Stimulated activated CD8-positive, alpha-beta memory T cell treated with anti-CD3 and anti-CD28 coated beads, Interleukin-15, amount 100 ng/mL, for 1 hour (primary cell): ENCODE data around the gene NPR3.

Experiments
- DNase-seq: peaks from one replicate; pipeline ENCODE4 v3.0.0-alpha.2; 2020; ENCODE audit warnings: low read depth

Gene NPR3

DNA sequence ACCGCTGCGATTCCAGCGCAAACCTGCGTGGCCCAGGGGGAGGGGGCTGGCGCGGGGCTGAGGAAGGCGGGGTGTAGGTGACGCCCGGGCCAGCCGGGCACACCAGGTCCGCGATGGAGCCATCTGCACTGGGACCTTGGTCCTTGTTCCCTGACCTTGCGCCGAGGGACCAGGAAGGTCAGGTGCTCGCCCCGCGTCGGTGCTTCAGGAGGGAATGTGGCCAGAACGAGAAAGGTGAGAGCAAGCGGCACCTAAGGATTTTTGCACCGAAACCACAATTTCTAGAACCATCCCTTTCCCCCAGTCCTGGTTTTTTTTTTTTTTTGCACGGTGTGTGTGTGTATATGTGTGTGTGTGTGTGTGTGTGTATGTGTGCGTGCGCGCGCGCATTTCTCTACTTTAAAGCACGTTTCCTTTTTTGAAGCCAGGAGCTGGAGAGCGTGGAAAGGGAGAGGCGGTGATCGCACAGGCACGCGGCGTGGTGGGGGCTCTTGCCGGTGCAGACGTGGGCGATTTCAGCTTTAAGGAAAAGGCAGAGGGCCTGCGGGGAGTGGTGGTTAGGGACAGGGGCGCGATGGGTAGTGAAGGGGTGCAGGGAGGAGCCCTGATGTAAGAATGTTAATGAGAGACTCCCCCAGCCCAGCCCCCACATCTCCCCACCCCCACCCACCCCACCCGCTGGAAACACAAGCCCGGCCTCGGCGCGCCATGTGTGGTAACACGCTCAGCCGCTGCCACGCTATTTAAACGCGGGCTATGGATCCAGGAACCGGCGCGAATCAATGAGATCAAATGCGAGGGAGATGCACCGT is at the start of gene NPR3:
TSS of gene NPR3 (plus strand) at position 772 of the 812 bp plus-strand sequence. CDS start 456 bp downstream, outside the sequence.
- DNase-seq = no peak

GRCh38 chr5:32664523-32664922 is 46.6 kb upstream of the NPR3 start:
- no peak for DNase-seq

DNA sequence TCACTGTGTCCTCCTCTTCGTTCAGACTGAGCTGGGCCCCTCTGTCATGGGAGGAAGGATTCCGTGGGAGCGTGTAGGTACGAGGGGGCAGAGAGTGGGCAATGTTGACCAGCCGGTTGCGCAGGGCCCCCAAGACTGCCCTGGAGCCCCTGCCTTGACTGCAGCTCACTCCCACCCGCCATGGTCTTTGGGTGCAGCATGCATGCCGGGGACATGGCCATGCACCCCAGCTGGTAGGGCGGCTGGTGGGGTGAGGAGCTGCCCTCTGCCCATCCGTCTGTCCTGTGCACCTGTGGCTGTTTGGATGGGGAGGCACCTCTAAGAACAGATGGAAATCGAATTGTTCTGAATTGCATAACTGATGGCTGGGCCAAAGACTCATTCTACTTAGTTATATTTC is 42.6 kb upstream of the NPR3 start:
- no peak for DNase-seq

DNA sequence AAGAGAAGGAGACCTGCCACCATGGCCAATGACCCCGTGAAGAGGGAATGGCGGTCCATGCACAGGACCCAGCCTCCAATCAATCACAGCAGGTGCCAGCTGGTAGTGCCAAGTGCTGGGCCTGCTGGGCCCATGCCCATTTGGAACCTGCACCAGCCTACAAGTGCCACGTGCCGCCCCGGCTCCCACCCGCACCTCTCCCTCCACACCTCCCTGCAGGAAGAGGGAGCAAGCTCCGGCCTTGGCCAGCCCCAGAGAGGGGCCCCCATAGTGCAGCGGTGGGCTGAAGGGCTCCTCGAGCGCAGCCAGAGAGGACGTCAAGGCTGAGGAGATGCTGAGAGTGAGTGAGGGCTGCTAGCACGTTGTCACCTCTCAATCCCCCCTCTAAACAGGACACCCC is 37.8 kb upstream of the NPR3 start:
- no peak for DNase-seq

DNA sequence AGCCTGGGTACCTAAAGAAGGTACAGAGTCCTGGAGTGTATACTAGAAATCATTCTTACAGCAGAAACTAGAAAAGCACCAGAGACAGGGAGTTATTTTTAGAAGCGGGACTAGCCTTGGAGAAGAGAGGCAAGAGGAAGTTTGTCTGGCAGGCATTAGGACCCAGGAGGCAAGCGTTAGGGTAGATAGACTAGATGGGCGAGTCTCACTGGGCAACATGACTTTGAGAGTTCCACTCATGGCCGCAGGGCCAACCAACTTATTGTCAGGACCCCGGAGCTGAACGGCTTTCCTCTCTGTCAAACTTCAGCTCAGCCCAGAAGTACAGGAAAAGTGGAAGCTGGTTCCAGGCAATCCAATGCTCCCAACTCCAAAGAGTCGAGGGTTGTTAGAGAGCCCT is 34.1 kb upstream of the NPR3 start:
- no peak for DNase-seq

- DNase-seq = no peak
These were observed 32.6 kb upstream of the NPR3 start for GRCh38 chr5:32678472-32678871.

GRCh38 chr5:32679218-32679617 is 31.9 kb upstream of the NPR3 start:
- DNase-seq = no peak

DNA sequence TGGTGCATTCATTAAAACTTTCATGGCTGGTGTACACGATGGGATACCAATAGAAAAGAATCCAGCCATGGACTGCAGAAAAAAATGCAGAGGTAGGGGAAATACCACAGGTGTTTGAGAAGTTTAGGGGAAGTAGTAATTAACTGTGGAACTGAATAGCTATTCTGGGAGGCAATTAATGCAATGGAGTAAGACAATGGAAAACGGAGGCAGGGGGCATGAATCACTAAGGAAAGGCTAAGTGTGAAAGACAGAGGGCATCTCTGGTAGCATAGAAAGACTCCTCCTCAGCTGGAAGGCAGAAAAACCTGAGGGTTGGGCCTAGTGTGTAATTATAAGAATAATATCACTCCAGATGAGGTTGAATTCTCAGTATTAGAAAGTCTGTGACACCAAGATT is 30.9 kb upstream of the NPR3 start:
- DNase-seq = no peak

GRCh38 chr5:32683125-32683524 is 28.0 kb upstream of the NPR3 start:
- DNase-seq = no peak

GRCh38 chr5:32684260-32684659 is 26.9 kb upstream of the NPR3 start:
- DNase-seq = no peak

GRCh38 chr5:32686799-32687498 is 24.2 kb upstream of the NPR3 start:
- no peak for DNase-seq

- DNase-seq = no peak
These were observed 23.7 kb upstream of the NPR3 start for GRCh38 chr5:32687499-32687831.

DNA sequence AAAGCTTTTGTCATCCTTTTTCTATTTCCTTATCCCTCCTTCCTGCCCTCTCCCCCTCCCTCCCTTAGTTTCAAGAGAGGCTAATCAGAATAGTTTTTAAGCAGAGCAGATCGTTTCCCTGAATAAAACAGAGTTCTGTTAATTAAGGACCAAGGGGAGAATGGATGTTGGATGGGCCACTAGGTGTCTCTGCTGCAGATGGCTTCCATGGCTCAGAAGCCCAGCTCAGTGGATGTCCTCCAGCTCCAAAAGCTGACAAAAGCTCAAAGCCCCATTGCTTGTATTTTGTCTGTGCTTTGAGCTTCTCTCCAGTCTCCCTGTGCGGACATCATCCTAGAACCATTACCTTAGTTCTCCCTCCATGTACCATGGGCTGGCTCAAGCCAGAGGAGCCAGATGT is 21.0 kb upstream of the NPR3 start:
- no peak for DNase-seq

- DNase-seq = no peak
These were observed 20.5 kb upstream of the NPR3 start for GRCh38 chr5:32690666-32691065.

GRCh38 chr5:32692036-32692746 is 18.9 kb upstream of the NPR3 start:
- DNase-seq = no peak

GRCh38 chr5:32703957-32704356 is 7.2 kb upstream of the NPR3 start:
- no peak for DNase-seq

DNA sequence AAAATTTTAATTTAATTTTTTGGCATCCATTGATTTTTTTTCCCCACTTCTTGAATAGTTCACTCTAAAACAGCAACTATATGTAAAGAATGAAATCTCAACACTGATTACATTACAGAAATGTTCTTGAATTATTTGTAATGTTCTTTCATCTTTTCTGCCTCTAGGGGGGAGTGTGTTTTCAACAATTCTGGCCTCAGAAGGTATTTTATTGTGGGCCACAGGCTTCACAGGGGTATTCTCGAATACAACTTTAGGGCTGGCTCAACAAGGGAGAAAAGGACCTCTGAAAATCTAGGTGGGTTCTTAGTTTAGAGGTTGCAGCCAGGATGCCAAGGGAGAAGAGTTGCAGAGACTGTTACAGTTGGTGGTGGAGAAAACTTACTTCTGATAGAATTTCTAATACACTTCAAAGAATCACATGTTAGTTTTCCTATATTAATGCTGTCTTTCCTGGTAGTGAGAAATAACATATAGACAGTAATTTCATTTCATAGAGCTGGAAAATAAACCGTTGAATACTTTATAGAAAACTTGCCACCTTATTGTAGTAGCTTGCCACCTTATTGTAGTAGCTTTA is 3.6 kb upstream of the NPR3 start:
- DNase-seq = no peak

- DNase-seq = no peak
These were observed 2.2 kb upstream of the NPR3 start for GRCh38 chr5:32708949-32709348.

GRCh38 chr5:32709750-32710549 is 1.2 kb upstream of the NPR3 start:
- no peak for DNase-seq

GRCh38 chr5:32711362-32711680 is 200 bp downstream of the NPR3 start:
- no peak for DNase-seq

DNA sequence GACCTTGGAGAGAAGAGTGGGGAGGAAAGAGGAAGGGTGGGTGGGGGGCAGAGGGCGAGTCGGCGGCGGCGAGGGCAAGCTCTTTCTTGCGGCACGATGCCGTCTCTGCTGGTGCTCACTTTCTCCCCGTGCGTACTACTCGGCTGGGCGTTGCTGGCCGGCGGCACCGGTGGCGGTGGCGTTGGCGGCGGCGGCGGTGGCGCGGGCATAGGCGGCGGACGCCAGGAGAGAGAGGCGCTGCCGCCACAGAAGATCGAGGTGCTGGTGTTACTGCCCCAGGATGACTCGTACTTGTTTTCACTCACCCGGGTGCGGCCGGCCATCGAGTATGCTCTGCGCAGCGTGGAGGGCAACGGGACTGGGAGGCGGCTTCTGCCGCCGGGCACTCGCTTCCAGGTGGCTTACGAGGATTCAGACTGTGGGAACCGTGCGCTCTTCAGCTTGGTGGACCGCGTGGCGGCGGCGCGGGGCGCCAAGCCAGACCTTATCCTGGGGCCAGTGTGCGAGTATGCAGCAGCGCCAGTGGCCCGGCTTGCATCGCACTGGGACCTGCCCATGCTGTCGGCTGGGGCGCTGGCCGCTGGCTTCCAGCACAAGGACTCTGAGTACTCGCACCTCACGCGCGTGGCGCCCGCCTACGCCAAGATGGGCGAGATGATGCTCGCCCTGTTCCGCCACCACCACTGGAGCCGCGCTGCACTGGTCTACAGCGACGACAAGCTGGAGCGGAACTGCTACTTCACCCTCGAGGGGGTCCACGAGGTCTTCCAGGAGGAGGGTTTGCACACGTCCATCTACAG is 760 bp downstream of the NPR3 start:
- no peak for DNase-seq
